NOMO-1 treated with DMSO at 0.1 percent for 48 hours (cell line): ENCODE results near the gene NLRC5.
"Not testable (repeated sequence)": the region's sequence is repeated elsewhere in the genome, so short reads cannot be mapped to it uniquely, and the experiment has no call there.

Experiments used
- DNase-seq: peaks from one replicate; lab custom pipeline; 2025; ENCODE audit not compliant: unreplicated experiment; lab: John Stamatoyannopoulos, UW

The NLRC5 gene

GRCh38 chr16:56961851-56962281, 27.5 kb upstream of the NLRC5 start, which contains the start of gene CETP:
CETP (plus strand) TSS chr16:56961950; CDS start chr16:56961980, 30 bp downstream.
- DNase-seq = no peak

- DNase-seq = peak; percentile 55
Observed at GRCh38 chr16:56964243-56965148, 24.9 kb upstream of the NLRC5 start.

- DNase-seq = peak; percentile 17
Observed at GRCh38 chr16:56965149-56966092, 23.9 kb upstream of the NLRC5 start.

GRCh38 chr16:56966093-56966475, 23.3 kb upstream of the NLRC5 start:
- no peak for DNase-seq

- no peak for DNase-seq
Observed at GRCh38 chr16:56967733-56968132, 21.6 kb upstream of the NLRC5 start.

- no peak for DNase-seq
Observed at GRCh38 chr16:56969769-56970168, 19.6 kb upstream of the NLRC5 start.

- DNase-seq = no peak
Observed at GRCh38 chr16:56970934-56971767, 18.2 kb upstream of the NLRC5 start.

- DNase-seq = no peak
Observed at GRCh38 chr16:56971768-56972043, 17.7 kb upstream of the NLRC5 start.

- no peak for DNase-seq
Observed at GRCh38 chr16:56972403-56973293, 16.7 kb upstream of the NLRC5 start.

GRCh38 chr16:56973294-56973689, 16.1 kb upstream of the NLRC5 start:
- no peak for DNase-seq

GRCh38 chr16:56973899-56974298, 15.5 kb upstream of the NLRC5 start:
- DNase-seq = not testable (repeated sequence)

GRCh38 chr16:56974549-56975300, 14.6 kb upstream of the NLRC5 start:
- peak; percentile 29 for DNase-seq

GRCh38 chr16:56975714-56976113, 13.6 kb upstream of the NLRC5 start:
- no peak for DNase-seq

- no peak for DNase-seq
Observed at GRCh38 chr16:56977216-56977615, 12.1 kb upstream of the NLRC5 start.

GRCh38 chr16:56977823-56978430, 11.4 kb upstream of the NLRC5 start:
- DNase-seq = no peak

- no peak for DNase-seq
Observed at GRCh38 chr16:56980201-56980535, 9.2 kb upstream of the NLRC5 start.

GRCh38 chr16:56980792-56981724, 8.3 kb upstream of the NLRC5 start:
- no peak for DNase-seq

GRCh38 chr16:56981729-56982271, 7.6 kb upstream of the NLRC5 start:
- no peak for DNase-seq
